Measurements from ENCODE around the gene OPALIN.
"Not testable (repeated sequence)": the region's sequence is repeated elsewhere in the genome, so short reads cannot be mapped to it uniquely, and the experiment has no call there.

The OPALIN gene

DNA sequence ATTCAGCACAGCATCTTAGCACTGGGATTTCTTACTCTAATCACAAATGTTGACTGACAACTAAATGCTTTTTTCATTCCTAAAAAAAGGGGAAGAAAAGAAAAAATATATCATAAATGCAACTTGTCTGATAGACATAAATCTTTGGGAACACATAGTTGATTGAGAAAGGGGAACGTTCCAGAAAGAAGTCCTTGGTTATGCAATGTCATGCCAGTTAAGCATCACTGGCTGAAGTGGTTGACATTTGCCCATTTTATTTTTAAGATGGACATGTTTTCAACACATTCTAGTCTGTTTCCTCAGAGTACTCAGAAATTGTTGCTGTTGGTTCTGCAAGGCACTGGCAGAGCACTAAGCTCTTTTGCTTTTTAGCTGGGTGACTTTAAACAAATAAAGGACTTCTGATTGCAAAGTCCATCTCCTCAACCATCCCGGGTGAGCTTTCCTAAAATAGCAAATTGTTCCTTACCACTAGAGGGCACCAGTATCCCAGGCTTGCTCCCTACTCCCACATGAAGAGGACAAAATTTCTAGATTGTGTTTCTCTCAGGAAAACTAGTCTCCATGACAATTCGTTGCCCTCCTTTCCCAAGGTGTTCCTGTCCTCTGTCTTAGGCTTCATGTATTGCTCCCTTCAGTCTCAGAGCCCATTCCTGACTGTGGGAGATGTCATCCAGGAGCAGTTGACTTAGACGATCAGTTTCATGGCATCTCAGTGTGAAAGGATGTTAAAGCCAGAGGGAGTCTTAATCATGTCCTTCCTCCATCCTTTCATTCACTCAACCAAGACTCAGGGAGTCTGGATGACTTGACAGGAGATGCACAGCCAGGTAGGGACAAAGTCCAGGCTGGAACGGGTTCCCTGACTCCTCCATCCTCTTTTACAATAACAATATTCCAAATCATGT is 23.9 kb downstream of the OPALIN start:
- DNase-seq: no peak

- no peak for DNase-seq
These were observed 25.7 kb downstream of the OPALIN start for GRCh38 chr10:96333101-96333500.

DNA sequence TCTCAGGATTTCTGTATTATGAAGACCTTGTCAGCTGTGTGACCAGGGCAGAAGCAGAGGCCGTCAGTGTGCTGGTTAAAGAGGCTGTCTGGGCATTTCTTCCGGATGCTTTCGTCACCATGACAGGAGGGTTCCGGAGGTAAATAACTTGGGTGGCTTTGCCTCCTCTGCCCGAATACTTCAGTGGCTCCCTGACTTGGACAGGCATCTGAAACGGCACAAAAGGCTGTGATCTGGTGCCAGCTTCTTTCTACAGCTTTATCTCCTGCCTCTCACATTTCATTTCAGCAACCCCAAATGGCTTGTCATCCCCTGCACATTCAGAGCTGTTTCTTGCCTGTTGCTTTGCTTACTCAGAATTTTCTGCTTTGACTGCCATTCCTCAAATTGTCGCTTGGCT is 31.3 kb downstream of the OPALIN start:
- no peak for DNase-seq

- no peak for DNase-seq
These were observed 33.0 kb downstream of the OPALIN start for GRCh38 chr10:96325719-96326373.

DNA sequence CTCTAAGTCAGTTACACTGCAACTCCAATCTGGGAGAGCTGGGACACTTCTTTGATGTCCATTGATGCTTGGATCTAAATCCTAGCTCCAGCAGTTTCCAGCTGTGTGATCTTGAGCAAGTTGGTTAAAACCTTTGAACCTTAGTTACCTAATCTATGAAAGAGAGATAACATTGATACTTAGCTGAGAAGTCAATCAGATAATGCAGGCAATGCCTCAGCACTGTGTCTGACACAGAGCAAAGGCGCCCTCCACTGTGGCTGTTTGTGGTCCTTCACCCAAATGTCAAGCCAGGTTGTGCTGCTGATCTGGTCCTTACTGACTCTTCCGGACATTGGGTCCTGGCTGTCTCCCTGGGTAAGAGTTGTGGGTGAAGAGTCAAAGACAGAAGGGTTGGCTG is 34.4 kb downstream of the OPALIN start:
- no peak for DNase-seq

DNA sequence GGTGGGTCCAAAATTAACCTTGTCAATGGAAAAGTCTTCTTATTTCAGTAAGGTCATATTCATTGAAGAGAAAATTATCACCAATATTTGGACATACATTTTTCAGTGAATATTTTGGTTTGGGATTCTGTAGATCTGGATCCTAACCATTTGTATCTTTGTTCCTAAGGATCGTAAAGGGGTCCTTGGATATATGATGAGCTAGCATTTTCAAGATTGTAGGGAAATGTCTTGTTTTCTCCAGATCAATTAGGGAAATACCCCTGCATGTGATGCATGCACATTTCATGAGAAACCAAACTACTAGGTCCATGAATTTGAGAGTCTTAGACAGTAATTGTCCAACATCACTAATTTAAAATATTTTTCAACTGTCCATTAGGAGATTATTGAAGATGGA is 36.5 kb downstream of the OPALIN start:
- no peak for DNase-seq

- DNase-seq: no peak
These were observed 37.0 kb downstream of the OPALIN start for GRCh38 chr10:96321822-96322221.

DNA sequence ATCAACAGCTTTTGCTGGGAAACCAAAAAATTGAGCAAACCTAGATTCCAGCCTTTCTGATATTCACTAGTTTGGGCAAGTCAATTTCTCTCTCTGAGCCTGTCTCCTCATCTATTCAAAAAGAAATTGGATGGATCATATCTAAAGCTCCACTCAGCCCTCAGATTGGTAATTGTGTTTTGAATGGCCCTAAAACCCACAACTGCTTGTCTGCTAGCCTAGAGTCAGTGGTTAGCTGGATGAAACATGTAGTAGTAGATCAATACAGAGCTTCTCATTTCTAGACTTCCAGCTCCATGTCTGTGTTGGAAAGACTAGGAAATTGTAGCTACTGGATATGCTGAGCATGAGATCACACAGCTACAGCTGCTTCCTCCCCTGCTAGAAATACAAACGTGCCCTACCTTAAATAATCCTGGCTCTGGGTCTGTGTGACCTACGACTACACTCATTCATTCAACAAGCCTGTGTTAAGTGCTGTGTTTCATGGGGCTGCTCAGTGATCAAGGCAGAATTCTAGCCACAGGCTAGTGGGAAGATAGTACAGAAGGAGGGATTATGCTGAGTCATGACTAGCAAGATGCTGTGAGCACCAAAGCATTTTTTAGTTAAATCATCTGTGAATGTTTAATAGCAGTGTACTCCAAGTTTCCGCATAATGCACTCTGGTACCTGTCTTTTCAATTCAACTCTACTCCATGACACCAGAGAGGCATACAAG is 38.9 kb downstream of the OPALIN start:
- DNase-seq: no peak

DNA sequence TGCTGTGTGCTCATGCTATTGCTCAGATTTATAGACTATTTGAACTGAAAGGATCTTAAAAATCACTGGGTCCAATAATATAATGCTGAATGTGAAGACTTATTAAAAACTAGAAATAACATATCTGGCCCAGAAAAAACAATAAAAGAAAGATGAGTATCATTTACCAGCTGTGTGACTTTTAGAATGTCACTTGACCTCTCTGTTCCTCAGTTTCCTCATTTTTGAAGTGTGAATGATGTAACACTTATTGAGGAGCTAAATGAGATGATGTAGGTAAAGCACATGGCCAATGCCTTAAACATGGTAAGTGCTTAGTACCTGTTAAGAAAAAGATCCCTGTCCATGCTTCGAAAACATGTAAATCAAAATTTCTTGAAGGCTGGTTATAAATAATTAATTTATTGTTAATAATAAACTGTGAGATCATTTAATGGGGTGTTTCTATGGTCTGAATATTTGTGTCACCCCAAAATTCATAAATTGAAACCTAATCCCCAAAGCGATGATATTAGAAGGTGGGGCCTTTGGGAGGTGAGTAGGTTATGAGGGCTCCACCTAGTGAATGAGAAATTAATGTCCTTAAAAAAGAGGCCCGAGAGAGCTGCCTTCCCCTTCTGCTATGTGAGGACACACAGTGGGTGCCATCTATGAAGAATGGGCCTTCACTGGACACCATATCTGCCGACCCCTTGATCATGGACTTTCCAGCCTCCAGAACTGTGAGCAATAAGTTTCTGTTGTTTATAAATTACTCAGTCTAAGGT is 41.6 kb downstream of the OPALIN start:
- DNase-seq: no peak

GRCh38 chr10:96313344-96313743 is 45.5 kb downstream of the OPALIN start:
- DNase-seq: no peak

DNA sequence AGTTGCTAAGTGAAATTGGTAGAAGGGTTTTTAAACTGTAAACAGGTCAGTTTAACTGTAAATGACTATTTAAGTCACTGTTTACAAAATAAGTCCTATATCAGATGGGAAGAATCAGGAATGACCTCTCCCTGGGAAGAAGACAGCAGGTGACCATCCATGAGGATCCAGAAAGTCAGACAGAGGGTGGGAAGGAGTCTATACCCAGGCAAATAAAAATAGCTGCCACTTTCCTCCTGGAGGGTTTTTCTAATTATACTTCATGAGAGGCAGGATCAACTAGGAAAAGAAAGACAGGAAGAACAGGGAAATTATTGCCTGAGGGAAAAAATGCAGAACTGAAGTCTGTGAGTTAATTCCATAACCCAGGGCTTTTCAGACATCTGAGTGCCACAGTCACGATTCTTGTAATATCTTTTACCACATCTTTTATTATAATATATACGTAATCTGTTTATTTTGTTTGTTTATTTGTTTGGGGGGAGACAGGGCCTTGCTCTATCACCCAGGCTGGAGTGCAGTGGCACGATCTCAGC is 47.6 kb downstream of the OPALIN start:
- no peak for DNase-seq

GRCh38 chr10:96310321-96310669 is 48.5 kb downstream of the OPALIN start:
- DNase-seq: no peak

DNA sequence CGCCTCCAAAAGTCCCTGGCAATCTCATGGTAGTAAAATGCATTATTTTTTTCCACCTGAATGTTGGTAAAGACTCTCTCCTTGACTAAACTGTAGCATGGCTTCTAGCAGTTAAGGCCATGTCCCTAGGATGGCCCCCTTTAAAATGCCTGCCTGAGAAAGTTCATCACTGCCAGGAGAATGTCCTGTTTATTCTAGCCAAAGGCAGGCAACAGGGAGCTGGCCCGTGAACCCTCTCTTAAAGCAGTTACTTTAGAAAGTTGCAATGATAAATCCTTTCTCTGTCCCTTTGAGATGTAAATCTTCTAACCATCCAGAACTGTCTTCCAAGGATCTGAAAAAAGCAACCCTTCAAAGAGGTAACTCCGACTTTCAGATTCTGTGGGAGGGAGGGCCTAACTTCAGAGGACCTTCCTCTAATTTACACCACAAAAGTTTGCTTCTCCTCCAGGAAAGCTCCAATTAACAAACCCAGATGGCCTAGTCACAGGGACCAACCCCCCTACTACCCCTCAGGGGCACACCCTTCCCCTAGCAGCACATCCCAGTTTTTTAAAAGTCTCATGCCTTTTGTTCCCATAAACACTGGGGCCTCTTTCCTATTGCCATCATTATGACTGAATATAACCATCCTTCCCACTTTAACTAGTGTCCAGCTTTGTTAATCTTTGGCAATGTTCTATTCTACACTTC is 49.0 kb downstream of the OPALIN start:
- DNase-seq: no peak

DNA sequence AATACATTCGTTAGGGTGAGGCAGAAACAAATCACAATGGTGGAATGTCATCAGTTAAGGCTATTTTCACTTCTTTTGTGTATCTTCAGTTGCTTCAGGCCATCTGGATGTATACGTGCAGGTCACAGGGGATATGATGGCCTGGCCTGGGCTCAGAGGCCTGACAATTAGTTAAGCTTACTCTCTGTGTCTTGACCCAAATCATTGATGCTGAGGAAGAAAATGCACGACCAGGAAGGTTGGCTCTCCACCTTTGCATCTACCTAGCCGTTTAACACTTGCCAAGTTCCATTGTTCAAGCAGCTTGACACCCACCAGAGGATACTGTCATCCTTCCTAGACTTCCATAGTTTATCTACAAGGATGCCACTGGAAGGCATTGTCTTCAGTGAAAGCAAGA is 49.9 kb downstream of the OPALIN start:
- DNase-seq: not testable (repeated sequence)

DNA sequence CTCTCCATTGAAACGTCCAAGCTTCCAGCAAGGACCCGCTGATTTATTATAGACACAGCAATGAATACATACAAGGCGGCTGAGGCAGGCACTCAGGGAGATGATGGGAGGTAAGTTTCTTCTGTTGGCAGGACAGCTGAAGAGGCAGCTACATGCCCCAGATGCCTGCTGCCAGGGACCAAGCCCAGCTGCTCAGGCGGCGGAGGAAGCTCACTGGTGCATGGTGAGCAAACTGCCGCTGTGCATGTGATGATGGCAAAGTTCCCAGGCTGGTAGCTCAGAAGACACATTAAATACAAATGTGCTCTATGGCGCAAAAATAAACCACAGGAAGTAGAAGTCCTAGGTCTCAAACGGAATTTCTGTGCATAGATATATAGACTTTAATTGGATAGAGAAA is 52.3 kb downstream of the OPALIN start:
- DNase-seq: no peak

DNA sequence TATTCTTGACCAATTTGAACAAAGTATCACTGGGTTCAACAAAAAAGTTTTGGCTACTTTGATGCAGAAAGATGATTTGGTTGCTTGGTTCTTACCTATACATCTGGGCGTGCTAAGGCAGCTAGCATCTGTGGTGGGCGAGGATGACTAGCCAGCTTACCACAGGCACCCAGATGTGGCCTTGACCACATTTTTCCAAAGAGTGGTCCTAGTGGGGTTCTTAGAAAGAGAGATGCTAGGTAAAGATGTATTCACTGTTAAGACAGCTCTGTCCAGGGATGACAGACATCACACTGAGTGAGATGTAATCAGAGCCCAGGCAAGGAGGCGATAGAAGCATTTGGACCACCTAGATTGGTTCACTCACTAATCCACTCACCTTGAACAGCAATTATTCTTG is 53.8 kb downstream of the OPALIN start:
- DNase-seq: no peak

GRCh38 chr10:96304230-96304629 is 54.6 kb downstream of the OPALIN start, which contains the start of gene DNTT:
TSS of gene DNTT (plus strand) at chr10:96304434. CDS start at chr10:96304498, 64 bp downstream.
- no peak for DNase-seq

DNA sequence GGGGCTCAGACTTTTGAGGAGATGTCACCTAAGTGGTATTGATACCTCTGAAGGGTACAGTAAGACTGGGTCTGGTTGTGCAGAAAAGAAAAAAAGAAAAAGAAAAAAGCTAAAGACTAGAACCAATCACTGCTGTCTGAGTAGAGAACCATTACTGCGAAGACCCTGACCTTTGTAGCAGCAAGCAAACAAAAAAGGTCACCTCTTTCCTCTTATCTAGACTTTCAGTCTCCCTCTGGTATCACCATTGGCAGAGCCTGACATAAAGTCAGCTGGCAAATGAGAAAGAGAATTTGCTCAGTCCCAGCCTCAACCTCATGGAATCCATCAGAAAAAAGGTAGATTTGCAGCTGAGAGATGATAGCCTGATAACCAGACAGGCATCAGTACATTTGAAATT is 57.2 kb downstream of the OPALIN start:
- DNase-seq: no peak

- no peak for DNase-seq
These were observed 59.4 kb downstream of the OPALIN start for GRCh38 chr10:96299383-96299782.

DNA sequence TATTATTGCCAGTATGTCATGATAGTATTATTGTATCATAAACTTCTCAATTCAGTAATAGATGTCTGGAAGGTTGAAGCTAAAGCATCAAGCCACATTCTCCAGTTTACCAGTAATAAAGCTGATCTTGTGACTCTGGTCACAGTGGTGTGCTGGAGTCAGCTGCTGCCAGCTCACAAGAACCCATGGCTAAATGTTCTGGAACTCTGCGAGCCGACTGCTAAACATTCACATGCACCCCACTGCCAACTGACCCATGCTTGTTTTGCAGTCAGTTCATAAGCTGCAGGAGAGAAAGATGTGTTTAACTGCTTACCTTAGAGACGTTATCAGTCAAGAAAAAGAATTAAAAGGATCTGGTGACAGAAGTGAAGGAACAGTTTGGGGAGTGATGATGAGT is 60.4 kb downstream of the OPALIN start:
- no peak for DNase-seq

GRCh38 chr10:96297486-96297885 is 61.3 kb downstream of the OPALIN start:
- DNase-seq: no peak

- DNase-seq: no peak
These were observed 63.3 kb downstream of the OPALIN start for GRCh38 chr10:96295475-96295874.

Data from stimulated activated naive CD4-positive, alpha-beta T cell treated with Interleukin-2 at 50 U/mL for 16 hours (primary cell).